ENCODE results near the gene NTRK3.

The NTRK3 gene

GRCh38 chr15:88021601-88022000, 234.9 kb downstream of the NTRK3 start:
- no peak for DNase-seq

GRCh38 chr15:88020806-88021205, 235.7 kb downstream of the NTRK3 start:
- no peak for DNase-seq

DNA sequence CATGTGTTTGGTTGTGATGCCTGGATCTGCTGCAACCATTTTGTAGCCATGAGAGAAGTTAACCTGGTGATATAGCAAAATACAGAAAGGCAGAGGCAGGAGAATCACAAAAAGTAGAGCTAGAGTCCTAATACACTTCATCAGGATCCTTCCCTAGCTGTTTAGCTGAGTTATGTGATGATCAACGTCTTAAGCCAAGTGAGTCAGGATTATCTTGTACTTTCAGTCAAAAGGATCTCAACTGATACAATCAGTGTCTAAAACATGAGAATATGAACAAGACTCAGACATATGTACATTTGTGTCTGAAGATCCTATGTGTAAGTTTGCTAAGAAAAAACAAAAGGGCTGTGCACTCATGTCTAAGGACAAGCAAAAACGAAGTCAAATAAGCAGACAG, 236.9 kb downstream of the NTRK3 start:
- DNase-seq: no peak

GRCh38 chr15:88018869-88019641, 237.5 kb downstream of the NTRK3 start:
- no peak for DNase-seq

DNA sequence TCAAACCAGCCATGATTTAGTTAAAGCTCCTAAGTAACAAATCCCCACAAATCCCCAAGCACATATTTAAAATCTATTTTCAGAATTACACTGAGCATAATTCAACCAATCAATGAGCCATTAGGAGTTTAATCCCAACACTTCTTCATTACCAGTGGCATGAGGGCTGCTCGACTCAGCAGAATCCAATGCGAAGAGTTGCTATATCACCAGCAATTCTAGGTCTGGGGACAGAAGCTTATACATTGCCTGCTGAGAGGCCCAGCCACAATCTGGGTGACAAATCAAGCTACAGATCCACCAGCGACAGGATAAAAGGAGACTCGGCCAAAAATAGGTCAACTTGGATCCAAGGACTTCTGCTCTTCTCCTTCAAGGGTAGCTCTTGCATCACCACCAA, 238.8 kb downstream of the NTRK3 start:
- DNase-seq: no peak

DNA sequence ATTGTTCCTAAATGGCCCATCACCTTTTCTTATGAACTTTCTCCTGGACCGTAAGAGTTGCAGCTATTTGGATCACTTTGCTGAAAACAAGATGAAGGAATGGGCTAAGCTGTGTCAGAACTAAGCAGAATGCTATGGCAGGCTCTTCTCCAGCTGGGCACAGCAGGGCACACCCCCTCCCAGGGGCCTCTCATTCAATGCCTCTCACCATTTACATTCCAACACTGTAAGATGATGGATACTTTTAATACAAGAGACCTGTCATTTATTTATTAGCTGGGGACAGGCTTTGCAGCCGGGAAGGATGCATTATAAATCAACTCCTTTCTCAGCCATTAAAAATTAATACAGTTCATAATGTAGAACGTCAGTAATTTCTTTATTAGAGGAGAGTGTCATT, 240.1 kb downstream of the NTRK3 start:
- no peak for DNase-seq

DNA sequence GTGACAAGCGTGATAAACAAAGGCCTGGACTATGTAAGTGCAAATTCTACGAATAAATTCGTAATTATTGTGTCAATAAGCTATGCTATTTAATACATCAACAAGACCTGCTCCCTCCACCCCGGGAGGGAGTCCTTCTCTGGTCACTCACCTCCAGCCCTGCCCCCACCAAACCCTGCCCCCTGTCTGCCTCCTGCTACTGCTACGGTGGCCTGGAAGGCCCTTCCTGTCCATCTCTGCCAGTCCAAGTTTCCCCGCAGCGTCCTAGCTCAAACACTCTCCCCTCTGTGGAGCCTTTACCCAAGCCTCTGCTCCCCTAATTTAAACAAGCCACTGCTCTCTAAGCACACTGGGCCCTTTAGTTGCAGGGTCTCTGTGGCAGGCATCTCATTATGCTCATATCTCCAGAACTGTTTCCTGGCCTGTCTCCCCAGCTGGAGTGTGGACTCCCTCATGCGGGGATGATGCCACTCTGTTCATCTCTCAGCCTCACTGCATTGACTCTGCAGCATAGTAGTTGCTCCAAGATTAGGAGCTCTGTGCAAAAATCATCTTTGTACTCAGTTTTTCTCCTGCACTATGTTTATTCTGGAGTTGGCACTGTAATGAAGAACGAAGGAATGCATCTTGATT, 241.2 kb downstream of the NTRK3 start:
- DNase-seq: no peak

DNA sequence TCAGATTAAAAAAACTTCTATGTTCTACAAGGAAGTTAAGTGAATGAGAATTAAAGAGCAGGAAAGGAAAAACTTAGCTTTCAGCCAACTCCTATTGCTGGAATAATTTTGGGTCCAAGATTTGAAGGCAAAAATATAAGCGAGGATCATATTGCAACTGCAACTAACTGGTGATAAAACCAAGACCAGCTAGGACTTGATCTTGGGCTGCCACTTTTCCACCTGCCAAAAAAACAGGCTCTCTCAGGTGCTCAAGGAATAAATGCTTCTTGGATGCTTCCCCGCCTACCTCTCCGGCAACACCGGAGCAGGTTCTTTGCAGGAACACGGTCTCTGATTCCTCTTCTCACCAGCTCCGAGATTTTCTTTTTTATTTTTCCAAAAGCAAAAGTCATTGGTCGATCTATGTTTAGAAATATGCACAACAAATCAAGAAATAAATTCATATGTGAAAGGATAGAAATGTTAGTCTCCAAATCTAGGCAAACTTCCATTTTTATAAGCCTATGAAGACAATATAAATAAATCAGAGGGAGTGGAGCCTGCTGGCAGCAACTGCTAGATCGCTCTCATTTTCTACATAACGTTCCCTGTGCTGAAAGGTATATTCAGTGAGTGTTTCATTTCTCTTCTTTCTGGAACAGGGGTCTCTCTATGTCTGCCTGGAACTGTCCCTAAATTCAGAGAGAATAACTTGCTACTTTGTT, 241.9 kb downstream of the NTRK3 start:
- DNase-seq: no peak

GRCh38 chr15:88013111-88013510, 243.4 kb downstream of the NTRK3 start:
- no peak for DNase-seq

- no peak for DNase-seq
Measured at GRCh38 chr15:88012688-88013087, 243.9 kb downstream of the NTRK3 start.

- DNase-seq: peak; percentile 43
Measured at GRCh38 chr15:88012233-88012632, 244.3 kb downstream of the NTRK3 start.

DNA sequence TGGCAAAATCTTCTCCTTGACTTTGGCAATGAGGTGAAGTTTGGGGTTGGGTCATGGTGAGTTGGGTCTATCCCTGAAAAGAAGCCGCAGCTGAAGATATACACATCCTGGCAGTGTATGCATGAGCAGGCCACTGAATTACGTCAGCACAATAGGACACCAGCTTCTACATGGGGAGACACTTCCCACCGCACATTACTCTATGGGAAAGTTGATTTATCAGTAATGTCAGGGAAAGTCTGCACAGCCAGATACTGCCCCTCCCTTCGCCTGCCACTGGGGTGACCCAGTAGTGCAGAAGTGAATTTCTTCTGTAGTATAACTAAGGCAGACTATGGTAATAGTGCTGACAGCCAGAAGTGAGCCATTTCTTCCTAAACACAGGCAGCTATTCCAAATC, 245.0 kb downstream of the NTRK3 start:
- no peak for DNase-seq

DNA sequence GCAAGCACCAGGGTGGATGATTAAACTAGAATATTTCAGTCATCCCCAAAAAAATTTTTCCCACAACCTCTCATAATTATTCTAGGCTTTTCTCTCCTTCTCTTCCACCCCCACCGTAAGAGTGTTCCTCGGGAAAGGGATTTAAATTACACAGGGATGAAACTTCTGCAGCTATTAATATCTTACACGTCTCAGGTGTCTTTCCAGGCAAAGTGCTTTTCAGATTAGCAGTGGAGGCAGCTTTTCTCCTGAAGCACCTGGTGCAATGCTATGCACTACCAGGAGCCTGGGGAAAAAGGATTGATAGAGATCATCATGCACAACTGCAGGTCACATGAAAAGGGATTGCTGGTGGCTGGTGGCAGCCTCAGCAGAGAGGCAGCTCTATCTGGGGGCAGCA, 250.4 kb downstream of the NTRK3 start:
- DNase-seq: no peak

DNA sequence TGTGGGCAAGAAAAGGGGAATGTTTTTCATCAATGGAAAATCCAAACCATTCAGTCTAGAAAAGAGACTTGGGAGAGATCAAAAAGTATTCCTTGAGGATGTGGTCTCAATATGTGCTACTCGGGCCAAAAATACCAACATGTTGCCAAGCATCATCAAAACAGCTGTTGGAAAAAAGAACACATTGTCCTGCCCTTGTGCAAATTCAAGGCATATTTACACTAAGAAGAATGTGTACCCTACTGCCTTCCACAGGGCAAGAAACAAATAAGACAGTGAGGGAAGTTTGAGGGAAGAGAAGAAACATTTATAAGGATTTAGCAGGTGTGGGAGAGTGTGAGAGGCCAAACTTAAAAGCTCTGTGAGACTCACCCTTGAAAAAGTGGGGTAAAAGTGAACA, 252.1 kb downstream of the NTRK3 start:
- DNase-seq: no peak

DNA sequence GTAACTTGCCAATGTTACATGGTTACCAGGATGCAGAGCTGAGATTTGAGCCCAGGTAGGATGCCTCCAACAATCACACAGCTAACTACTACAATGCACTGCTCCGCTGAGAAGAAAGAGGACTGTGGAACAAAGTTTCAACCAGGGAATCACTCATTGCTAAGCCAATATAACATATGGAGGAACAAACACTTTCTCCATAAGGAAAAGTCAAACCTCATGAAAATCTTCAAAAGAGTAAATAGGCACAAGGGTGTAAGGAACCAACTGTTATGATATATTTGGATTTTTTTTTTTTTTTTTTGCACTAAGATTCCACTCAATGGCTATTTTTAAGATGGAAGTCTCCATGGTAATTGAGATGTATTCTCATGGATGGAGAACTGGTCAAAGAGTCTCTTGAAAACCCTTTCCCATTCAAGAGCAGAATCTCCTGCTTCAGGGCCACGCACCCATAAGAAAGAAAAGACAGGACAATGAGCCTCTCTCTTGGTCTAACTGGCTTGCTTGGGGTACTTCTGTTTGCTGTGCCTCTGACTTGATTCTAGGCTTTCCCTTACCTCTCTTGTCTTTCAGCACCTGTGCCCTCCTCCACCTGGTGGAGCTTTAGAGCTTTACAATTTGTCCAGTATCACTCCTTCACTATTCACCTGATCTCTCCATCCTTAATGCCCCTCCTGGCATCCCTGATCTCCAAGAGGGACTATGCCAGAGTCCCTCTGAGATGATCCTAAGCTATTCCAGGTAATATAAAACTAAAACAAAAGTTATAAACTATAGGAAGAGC, 252.8 kb downstream of the NTRK3 start:
- DNase-seq: no peak

DNA sequence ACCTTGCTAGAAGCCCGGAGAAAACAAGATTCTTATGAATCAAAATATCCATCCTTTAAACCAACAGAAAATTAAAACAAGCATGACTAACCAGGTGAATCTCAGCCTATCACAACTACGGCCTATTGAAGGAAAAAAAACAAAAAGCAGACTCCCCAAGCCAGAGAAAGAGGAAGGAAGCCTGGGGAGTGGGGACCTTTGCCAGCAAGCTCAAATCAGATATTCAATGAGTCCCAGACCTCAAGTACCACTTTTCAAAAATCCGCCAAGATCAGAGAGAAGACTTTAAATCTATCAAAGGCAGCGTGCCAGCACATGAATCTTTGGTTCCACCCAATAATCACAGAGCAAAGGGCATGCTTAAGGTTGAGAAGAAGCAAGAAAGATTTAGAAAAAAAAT, 253.8 kb downstream of the NTRK3 start:
- no peak for DNase-seq

DNA sequence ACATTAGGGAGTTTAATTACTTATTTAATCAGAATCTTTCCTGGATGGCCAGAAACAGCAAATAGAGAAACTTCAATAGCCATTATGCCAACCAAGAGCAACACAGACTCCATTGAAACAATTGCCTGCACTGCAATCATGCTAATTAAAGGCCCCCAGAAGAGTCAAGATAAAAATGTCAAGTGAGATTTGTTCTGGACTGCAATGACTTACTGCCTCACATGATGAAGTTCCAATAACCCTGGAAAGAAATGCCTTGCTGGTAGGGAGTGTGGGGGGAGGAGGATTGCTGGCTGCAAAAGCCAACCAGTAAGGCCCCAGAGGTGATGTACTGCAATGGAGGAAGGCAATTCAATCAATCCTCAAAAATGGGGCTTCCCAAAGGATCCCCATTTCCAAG, 257.9 kb downstream of the NTRK3 start:
- no peak for DNase-seq

DNA sequence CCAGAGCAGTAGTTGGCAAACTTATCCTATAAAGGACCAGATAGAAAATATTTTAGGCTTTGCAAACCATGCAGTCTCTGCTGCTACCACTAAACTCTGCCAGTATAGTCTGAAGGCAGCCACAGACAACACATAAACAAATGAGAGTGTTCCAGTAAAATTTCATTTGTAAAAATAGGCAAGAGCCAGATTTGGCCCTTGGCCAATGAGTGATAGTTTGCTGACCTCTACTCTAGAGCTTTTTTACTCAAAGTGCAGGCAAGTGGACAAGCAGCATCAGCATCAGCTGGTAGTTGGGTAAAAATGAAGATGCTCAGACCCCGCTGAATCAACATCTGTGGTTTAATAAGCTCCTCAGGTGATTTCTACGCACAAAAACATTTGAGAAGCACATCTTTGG, 269.8 kb downstream of the NTRK3 start:
- no peak for DNase-seq

DNA sequence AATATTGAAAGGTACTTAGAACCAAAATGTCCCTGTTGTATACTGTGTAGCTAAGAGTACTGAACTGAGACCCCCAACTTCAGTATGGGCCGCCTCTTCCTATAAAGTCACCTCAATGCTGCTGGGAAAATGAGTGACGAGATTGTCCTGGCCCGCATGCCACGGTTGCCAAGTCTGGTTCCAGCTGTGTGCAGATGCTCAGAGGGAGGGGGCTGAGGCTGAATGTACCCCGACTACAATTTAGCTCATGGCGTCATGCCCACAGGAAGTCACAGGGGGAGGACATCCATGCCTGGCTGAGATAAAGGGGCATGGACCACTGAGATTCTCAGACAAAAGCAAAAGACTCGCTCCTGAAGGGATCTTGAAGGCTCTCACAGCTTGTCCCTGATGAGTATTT, 271.1 kb downstream of the NTRK3 start:
- DNase-seq: no peak

DNA sequence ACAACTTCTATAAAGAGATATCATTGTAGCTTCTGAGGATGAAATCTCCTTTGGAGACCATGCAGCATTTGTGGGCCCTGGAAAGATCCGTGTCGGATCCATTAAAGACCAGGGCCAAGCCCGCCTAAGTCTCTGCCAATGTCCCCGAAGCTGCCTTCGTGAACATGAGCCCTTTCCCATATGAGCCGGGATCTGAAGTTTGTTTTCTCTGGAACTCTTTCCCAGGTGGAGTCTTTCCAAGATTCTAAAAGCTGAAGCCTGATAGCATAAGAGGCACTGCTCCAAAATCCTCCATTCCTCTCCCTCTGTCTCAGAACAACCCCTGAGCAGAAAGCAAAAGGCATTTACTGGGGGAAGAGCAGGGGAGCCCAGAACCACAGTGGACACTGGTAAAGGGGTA, 274.6 kb downstream of the NTRK3 start:
- DNase-seq: no peak

DNA sequence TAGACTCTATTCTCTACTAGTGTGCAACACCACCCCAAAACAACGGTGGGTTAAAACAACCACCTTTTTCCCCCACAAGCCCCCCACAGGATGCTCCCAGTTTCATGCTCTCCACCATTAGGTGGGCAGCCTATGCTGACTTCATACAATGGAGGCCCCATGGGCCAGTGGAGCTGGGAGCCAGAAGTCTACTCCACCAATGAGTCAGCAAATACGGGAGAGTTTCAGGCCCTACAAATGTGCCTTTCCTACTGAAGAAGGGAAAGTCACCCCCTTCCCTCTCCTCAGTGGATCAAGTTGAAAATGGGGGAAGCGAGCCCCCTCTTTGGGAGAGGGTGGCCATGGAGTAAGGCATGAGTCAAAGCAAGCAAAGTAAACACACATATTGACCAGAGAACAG, 278.6 kb downstream of the NTRK3 start:
- no peak for DNase-seq

DNA sequence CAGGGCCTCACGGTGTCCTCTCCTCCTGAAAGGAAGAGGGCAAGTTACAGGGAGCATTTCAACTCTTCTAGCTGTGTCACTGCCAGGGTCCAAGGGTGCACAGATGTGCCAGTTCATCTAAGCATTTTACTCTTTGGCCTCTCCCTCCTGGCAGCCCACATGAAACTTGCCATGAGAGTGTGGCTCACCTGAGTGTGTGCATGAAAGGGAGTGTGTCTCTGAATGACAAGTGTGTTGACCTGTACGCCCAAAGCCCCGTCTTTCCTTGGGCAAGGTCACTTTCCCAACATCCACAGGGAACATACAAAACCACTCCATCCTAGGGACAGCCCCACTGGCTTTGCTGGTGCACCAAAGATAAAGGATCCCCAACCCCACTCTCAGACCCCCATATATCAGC, 280.0 kb downstream of the NTRK3 start:
- DNase-seq: no peak

DNA sequence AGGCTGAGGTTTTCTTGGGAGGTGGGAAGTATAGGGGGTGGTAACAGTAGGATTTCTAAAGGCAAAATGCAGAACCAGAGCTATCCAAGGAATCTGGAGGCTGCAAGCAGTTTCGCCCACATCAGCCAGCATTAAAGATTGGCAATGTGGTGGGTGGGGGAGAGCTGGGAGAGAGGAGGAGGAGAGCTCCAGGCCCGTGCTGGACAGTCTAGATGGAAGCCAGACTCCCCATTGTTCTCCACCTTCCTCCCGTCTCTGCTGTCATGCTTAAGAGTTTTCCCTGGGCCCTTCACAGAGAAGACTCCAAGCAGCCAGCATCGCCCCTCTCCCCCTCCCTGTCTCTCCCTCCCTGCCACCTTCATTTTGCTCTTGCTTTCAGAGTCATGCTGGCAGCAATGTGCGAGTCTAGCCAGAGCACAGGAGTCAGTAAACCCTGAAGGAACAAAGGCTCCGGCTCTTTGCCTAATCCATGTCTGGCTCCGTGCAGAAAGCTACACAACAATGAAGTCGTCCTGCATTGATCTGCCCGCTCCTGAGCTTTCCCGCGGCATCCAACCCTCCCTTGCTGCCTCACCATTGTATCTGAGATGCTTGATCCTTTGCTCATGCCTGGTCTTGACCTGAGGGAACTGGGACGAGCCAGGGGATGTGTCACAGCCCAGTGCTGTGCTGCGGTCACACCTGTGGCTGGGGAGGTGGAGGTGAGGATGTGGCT, 282.9 kb downstream of the NTRK3 start:
- no peak for DNase-seq
